ENCODE measurements around the gene POLE2.

POLE2 gene

GRCh38 chr14:49637534-49638078 is 50.4 kb downstream of the POLE2 start:
- no peak overlapping the region for H3K27ac ChIP-seq (ENCODE audit: low read length, poor library complexity, severe bottlenecking)
- no peak overlapping the region for H3K4me2 ChIP-seq (ENCODE audit: low read length, poor library complexity, severe bottlenecking)
- H2AK5ac ChIP-seq (ENCODE audit: low read length, severe bottlenecking), result no peak overlapping the region
- no peak overlapping the region for H4K8ac ChIP-seq (ENCODE audit: low read length)
- no peak overlapping the region for H2BK15ac ChIP-seq (ENCODE audit: low read depth, poor library complexity, severe bottlenecking)
- WGBS, result 100% methylated on average over 2 of the region's 3 CpGs
- H2BK5ac ChIP-seq (ENCODE audit: low read depth, low read length, poor library complexity, severe bottlenecking), result no peak overlapping the region
- no peak overlapping the region for H3K23ac ChIP-seq (ENCODE audit: low read length in 2 of 2)
- H3K4me1 ChIP-seq (ENCODE audit: control insufficient read depth, insufficient read depth, low read depth, low read length), result peaks cover 3% of the 10 kb centered on the region
- H2BK120ac ChIP-seq (ENCODE audit: low read depth, low read length), result no peak overlapping the region
- no peak for DNase-seq
- no peak overlapping the region for H2AFZ ChIP-seq (ENCODE audit: low read depth, low read length)
- H3K36me3 ChIP-seq (ENCODE audit: control insufficient read depth in 1 of 2, insufficient read depth in 2 of 2, low read depth in 1 of 2, low read length in 2 of 2), result peaks cover 4 to 39% of the 10 kb centered on the region in 2 experiments
- H3K18ac ChIP-seq (ENCODE audit: low read depth in 1 of 2, low read length in 2 of 2), result no peak overlapping the region
- H2BK12ac ChIP-seq (ENCODE audit: low read length in 2 of 2), result no peak overlapping the region
- H3K27me3 ChIP-seq (ENCODE audit: control insufficient read depth in 1 of 2, insufficient read depth in 1 of 2, low read length in 2 of 2), result no peaks in the 10 kb centered on the region
- peaks cover 12% of the 10 kb centered on the region for H3K79me1 ChIP-seq (replicated peaks; ENCODE audit: low read length, poor library complexity, severe bottlenecking)
- H3K4me3 ChIP-seq (ENCODE audit: insufficient read depth in 1 of 2, low read depth in 1 of 2, low read length in 2 of 2), result no peak overlapping the region
- no peak overlapping the region for H3K9ac ChIP-seq (ENCODE audit: low read length)
- no peaks in the 10 kb centered on the region for H3K9me3 ChIP-seq (ENCODE audit: control insufficient read depth, low read length)
- no peak overlapping the region for H4K91ac ChIP-seq (ENCODE audit: low read length)
- H3K4ac ChIP-seq (ENCODE audit: low read depth in 1 of 2, low read length in 2 of 2), result no peak overlapping the region
- H3K14ac ChIP-seq (ENCODE audit: low read length in 2 of 2), result no peak overlapping the region

GRCh38 chr14:49636866-49637265 is 51.1 kb downstream of the POLE2 start:
- Histone ChIP-seq H2AFZ (ENCODE audit: low read depth, low read length) (no peak overlapping the region), H3K79me1 (replicated peaks; ENCODE audit: low read length, poor library complexity, severe bottlenecking) (peaks cover 12% of the 10 kb centered on the region), H3K14ac (ENCODE audit: low read length in 2 of 2) (no peak overlapping the region), H3K27me3 (ENCODE audit: control insufficient read depth in 1 of 2, insufficient read depth in 1 of 2, low read length in 2 of 2) (no peaks in the 10 kb centered on the region), H3K36me3 (ENCODE audit: control insufficient read depth in 1 of 2, insufficient read depth in 2 of 2, low read depth in 1 of 2, low read length in 2 of 2) (peaks cover 4 to 39% of the 10 kb centered on the region in 2 experiments), H3K23ac (ENCODE audit: low read length in 2 of 2) (no peak overlapping the region), H3K4me2 (ENCODE audit: low read length, poor library complexity, severe bottlenecking) (no peak overlapping the region), H4K8ac (ENCODE audit: low read length) (no peak overlapping the region), H2BK12ac (ENCODE audit: low read length in 2 of 2) (no peak overlapping the region), H3K4me3 (ENCODE audit: insufficient read depth in 1 of 2, low read depth in 1 of 2, low read length in 2 of 2) (no peak overlapping the region), H2BK5ac (ENCODE audit: low read depth, low read length, poor library complexity, severe bottlenecking) (no peak overlapping the region), H3K9ac (ENCODE audit: low read length) (no peak overlapping the region), H2BK15ac (ENCODE audit: low read depth, poor library complexity, severe bottlenecking) (no peak overlapping the region), H3K9me3 (ENCODE audit: control insufficient read depth, low read length) (no peaks in the 10 kb centered on the region), H3K18ac (ENCODE audit: low read depth in 1 of 2, low read length in 2 of 2) (no peak overlapping the region), H3K27ac (ENCODE audit: low read length, poor library complexity, severe bottlenecking) (no peak overlapping the region), H2AK5ac (ENCODE audit: low read length, severe bottlenecking) (no peak overlapping the region), H3K4me1 (ENCODE audit: control insufficient read depth, insufficient read depth, low read depth, low read length) (peaks cover 3% of the 10 kb centered on the region), H3K4ac (ENCODE audit: low read depth in 1 of 2, low read length in 2 of 2) (no peak overlapping the region), H2BK120ac (ENCODE audit: low read depth, low read length) (no peak overlapping the region), H4K91ac (ENCODE audit: low read length) (no peak overlapping the region)
- DNase-seq, result no peak
- WGBS, result 96% methylated on average over 1 of the region's 1 CpG

- peaks cover 4 to 30% of the 10 kb centered on the region in 2 experiments for H3K36me3 ChIP-seq (ENCODE audit: control insufficient read depth in 1 of 2, insufficient read depth in 2 of 2, low read depth in 1 of 2, low read length in 2 of 2)
- peak; percentile 93 for DNase-seq
- H3K4ac ChIP-seq (ENCODE audit: low read depth in 1 of 2, low read length in 2 of 2), result peak within 1 kb of the TSS; percentile 94 to 95
- no peaks in the 10 kb centered on the region for H3K27me3 ChIP-seq (ENCODE audit: control insufficient read depth in 1 of 2, insufficient read depth in 1 of 2, low read length in 2 of 2)
- H2BK12ac ChIP-seq (ENCODE audit: low read length in 2 of 2), result peak within 1 kb of the TSS; percentile 29 to 66
- H3K4me1 ChIP-seq (ENCODE audit: control insufficient read depth, insufficient read depth, low read depth, low read length), result peaks cover 1% of the 10 kb centered on the region
- peak within 1 kb of the TSS; percentile 97 for H3K27ac ChIP-seq (ENCODE audit: low read length, poor library complexity, severe bottlenecking)
- peak within 1 kb of the TSS; percentile 94 for H3K9ac ChIP-seq (ENCODE audit: low read length)
- H3K18ac ChIP-seq (ENCODE audit: low read depth in 1 of 2, low read length in 2 of 2), result peak within 1 kb of the TSS; percentile 97 to 100
- peak within 1 kb of the TSS; percentile 79 for H2AFZ ChIP-seq (ENCODE audit: low read depth, low read length)
- H3K14ac ChIP-seq (ENCODE audit: low read length in 2 of 2), result peak within 1 kb of the TSS in 1 of 2 experiments; percentile 87
- peak within 1 kb of the TSS; percentile 99 for H4K8ac ChIP-seq (ENCODE audit: low read length)
- peak within 1 kb of the TSS; percentile 92 for H2BK15ac ChIP-seq (ENCODE audit: low read depth, poor library complexity, severe bottlenecking)
- peak within 1 kb of the TSS; percentile 89 for H3K4me2 ChIP-seq (ENCODE audit: low read length, poor library complexity, severe bottlenecking)
- H2BK5ac ChIP-seq (ENCODE audit: low read depth, low read length, poor library complexity, severe bottlenecking), result peak within 1 kb of the TSS; percentile 10
- peak within 1 kb of the TSS; percentile 99 for H4K91ac ChIP-seq (ENCODE audit: low read length)
- no peak within 1 kb of the TSS for H2AK5ac ChIP-seq (ENCODE audit: low read length, severe bottlenecking)
- peak within 1 kb of the TSS; percentile 73 for H2BK120ac ChIP-seq (ENCODE audit: low read depth, low read length)
- H3K79me1 ChIP-seq (replicated peaks; ENCODE audit: low read length, poor library complexity, severe bottlenecking), result peaks cover 8% of the 10 kb centered on the region
- peak within 1 kb of the TSS; percentile 95 to 98 for H3K4me3 ChIP-seq (ENCODE audit: insufficient read depth in 1 of 2, low read depth in 1 of 2, low read length in 2 of 2)
- no peaks in the 10 kb centered on the region for H3K9me3 ChIP-seq (ENCODE audit: control insufficient read depth, low read length)
- WGBS, result under 1% methylated on average over 72 of the region's 80 CpGs
- peak within 1 kb of the TSS in 1 of 2 experiments; percentile 46 for H3K23ac ChIP-seq (ENCODE audit: low read length in 2 of 2)
Observed at GRCh38 chr14:49634547-49635334, 53.3 kb downstream of the POLE2 start, which contains the start of gene DNAAF2. TSS of gene DNAAF2 (minus strand) at chr14:49635244. CDS start at chr14:49635149, 95 bp downstream.

Data from mesenchymal stem cell (in vitro differentiated cells and primary cell).